ENCODE measurements around the gene PRR36.

DNA sequence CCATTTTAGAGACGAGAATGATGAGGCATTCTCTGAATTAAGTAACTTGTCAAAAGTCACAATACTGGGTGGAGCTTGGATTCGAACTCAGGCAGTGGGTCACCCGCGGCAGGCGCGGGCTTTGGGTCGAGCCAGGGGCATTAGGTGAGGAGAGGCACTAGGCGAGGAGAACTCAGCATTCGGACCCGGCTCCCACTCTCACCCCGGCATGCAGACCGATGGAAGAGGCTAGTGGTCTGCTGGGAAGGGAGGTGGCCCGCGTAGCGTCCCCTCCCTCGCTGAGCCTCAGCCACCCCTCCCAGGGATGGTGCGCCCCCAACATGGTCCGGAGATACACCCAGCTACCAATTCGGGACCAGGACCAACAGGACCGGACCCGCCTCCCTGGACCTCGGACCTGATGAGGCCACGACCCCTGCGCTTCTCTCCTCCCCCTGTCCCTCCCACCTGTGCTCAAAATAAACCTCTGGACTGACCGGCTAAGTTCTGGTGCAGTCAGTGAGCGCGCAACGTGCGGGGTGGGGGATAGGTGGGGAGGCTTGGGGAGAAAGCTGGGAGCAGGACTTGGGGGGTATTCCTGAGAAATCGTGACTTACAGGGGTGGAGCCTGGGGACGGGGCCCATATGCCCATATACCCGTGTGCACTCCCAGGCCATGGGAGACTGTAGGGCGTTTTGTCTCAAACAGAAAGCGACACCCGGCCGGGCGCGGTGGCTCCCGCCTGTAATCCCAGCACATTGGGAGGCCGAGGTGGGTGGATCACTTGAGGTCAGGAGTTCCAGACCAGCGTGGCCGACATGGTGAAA, 44.6 kb upstream of the PRR36 start:
- TF ChIP-seq, protein P1, sequence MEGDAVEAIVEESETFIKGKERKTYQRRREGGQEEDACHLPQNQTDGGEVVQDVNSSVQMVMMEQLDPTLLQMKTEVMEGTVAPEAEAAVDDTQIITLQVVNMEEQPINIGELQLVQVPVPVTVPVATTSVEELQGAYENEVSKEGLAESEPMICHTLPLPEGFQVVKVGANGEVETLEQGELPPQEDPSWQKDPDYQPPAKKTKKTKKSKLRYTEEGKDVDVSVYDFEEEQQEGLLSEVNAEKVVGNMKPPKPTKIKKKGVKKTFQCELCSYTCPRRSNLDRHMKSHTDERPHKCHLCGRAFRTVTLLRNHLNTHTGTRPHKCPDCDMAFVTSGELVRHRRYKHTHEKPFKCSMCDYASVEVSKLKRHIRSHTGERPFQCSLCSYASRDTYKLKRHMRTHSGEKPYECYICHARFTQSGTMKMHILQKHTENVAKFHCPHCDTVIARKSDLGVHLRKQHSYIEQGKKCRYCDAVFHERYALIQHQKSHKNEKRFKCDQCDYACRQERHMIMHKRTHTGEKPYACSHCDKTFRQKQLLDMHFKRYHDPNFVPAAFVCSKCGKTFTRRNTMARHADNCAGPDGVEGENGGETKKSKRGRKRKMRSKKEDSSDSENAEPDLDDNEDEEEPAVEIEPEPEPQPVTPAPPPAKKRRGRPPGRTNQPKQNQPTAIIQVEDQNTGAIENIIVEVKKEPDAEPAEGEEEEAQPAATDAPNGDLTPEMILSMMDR (conservative IDR thresholded peaks at IDR 0.05), result no peak
- no peak for TF ChIP-seq EZH2 (IDR thresholded peaks at IDR 0.05; ENCODE audit: low read depth)
